Stimulated activated CD8-positive, alpha-beta memory T cell treated with anti-CD3 and anti-CD28 coated beads, Interleukin-15, amount 100 ng/mL, for 48 hours (primary cell): ENCODE data around the gene UBE3C.
A peak's percentile ranks its signal among the peaks of the same experiment; 100 is the strongest.
"Not testable (repeated sequence)": the region's sequence is repeated elsewhere in the genome, so short reads cannot be mapped to it uniquely, and the experiment has no call there.

Source experiments
- DNase-seq, 2 donors: peaks; one replicate each; pipeline ENCODE4 v3.0.0-alpha.2; 2020; ENCODE audit warnings: low read depth in 2 of 2

Gene UBE3C

GRCh38 chr7:157235357-157236333 lies 96.9 kb downstream of the UBE3C start:
- DNase-seq: no peak

GRCh38 chr7:157238087-157238486 lies 99.4 kb downstream of the UBE3C start:
- no peak for DNase-seq

GRCh38 chr7:157239571-157240270 lies 101.0 kb downstream of the UBE3C start:
- no peak for DNase-seq

GRCh38 chr7:157241631-157242030 lies 102.9 kb downstream of the UBE3C start:
- no peak for DNase-seq

- DNase-seq: no peak
Measured at GRCh38 chr7:157244516-157245294, 106.0 kb downstream of the UBE3C start.

GRCh38 chr7:157246052-157246451 lies 107.3 kb downstream of the UBE3C start:
- no peak for DNase-seq

- no peak for DNase-seq
Measured at GRCh38 chr7:157248659-157249058, 109.9 kb downstream of the UBE3C start.

- peak; percentile 8 to 14 for DNase-seq
Measured at GRCh38 chr7:157250605-157251228, 112.0 kb downstream of the UBE3C start.

- DNase-seq: not testable (repeated sequence)
Measured at GRCh38 chr7:157251817-157252216, 113.1 kb downstream of the UBE3C start.

GRCh38 chr7:157253850-157254249 lies 115.1 kb downstream of the UBE3C start:
- DNase-seq: no peak

GRCh38 chr7:157254781-157255180 lies 116.1 kb downstream of the UBE3C start:
- not testable (repeated sequence) for DNase-seq

- no peak for DNase-seq
Measured at GRCh38 chr7:157255201-157255606, 116.5 kb downstream of the UBE3C start.

GRCh38 chr7:157263156-157263555 lies 124.4 kb downstream of the UBE3C start:
- DNase-seq: no peak

GRCh38 chr7:157265051-157265450 lies 126.3 kb downstream of the UBE3C start:
- DNase-seq: no peak

- no peak for DNase-seq
Measured at GRCh38 chr7:157266272-157266671, 127.5 kb downstream of the UBE3C start.

GRCh38 chr7:157267516-157267915 lies 128.8 kb downstream of the UBE3C start:
- DNase-seq: no peak

- DNase-seq: no peak
Measured at GRCh38 chr7:157267956-157268355, 129.2 kb downstream of the UBE3C start.

GRCh38 chr7:157268540-157268939 lies 129.8 kb downstream of the UBE3C start:
- DNase-seq: no peak

- no peak for DNase-seq
Measured at GRCh38 chr7:157269341-157270059, 130.8 kb downstream of the UBE3C start.

- DNase-seq: no peak
Measured at GRCh38 chr7:157270060-157270444, 131.3 kb downstream of the UBE3C start.
